K562 (cell line): ENCODE measurements around the gene RNF151. TPM values are rescaled to one million over a fixed set of nuclear protein-coding genes. Genes with fewer than 3 reads are reported as not detected.

Experiments used
- E2F4 ChIP-seq: sonication (generic); formaldehyde crosslinking; IDR thresholded peaks from 2 replicates; pipeline ENCODE4 v1.8.0; 2022; ENCODE audit warnings: mild to moderate bottlenecking, low read depth, missing genetic modification reagents
- GABPB1 ChIP-seq: sonication (generic); formaldehyde crosslinking; IDR thresholded peaks from 2 replicates; pipeline ENCODE4 v1.8.0; 2022; ENCODE audit warnings: mild to moderate bottlenecking, missing genetic modification reagents
- MCM3 ChIP-seq: fragments of 450-650 bp; IDR thresholded peaks from 2 replicates; pipeline ENCODE4 v1.6.1; 2016
- MYBL2 ChIP-seq, 2 experiments: fragments of 450-650 bp in 1 of 2; sonication (generic) in 1 of 2; formaldehyde crosslinking in 1 of 2; IDR thresholded peaks; 2 replicates each; pipeline versions ENCODE4 v1.6.1 to v1.8.1; 2017 to 2022; ENCODE audit warnings: borderline replicate concordance in 1 of 2, inconsistent platforms in 1 of 2, low read depth in 1 of 2, mild to moderate bottlenecking in 1 of 2, missing genetic modification reagents in 1 of 2, moderate library complexity in 1 of 2
- PHB ChIP-seq: fragments of 250-450 bp; sonication (Bioruptor Pico); IDR thresholded peaks from 2 replicates; pipeline ENCODE4 v1.5.0; 2021
- RBM17 ChIP-seq: fragments of 200-400 bp; formaldehyde crosslinking; IDR thresholded peaks from 2 replicates; pipeline ENCODE4 v1.6.1; 2017; ENCODE audit warnings: low read depth, mild to moderate bottlenecking, low read length, borderline replicate concordance
- SREBF2 ChIP-seq: sonication (generic); formaldehyde crosslinking; IDR thresholded peaks from 2 replicates; pipeline ENCODE4 v1.4.0; 2020; ENCODE audit warnings: mild to moderate bottlenecking, missing genetic modification reagents
- UBTF ChIP-seq, 2 experiments: IDR thresholded peaks; 2 replicates each; pipeline ENCODE4 v1.6.1; 2012; ENCODE audit warnings: improper control_type of control experiment in 2 of 2, low read depth in 2 of 2, low read length in 2 of 2, borderline replicate concordance in 1 of 2
- ZNF224 ChIP-seq: sonication (generic); formaldehyde crosslinking; IDR thresholded peaks from 2 replicates; pipeline ENCODE4 v1.8.0; 2022; ENCODE audit warnings: mild to moderate bottlenecking, missing genetic modification reagents
- ZNF277 ChIP-seq: fragments of 250-450 bp; sonication (Bioruptor Pico); IDR thresholded peaks from 2 replicates; pipeline ENCODE4 v1.8.0; 2022; ENCODE audit warnings: inconsistent platforms, mild to moderate bottlenecking, moderate library complexity, borderline replicate concordance
- ZNF384 ChIP-seq: IDR thresholded peaks from 2 replicates; pipeline ENCODE4 v1.6.1; 2012; ENCODE audit warnings: low read depth, low read length, improper control_type of control experiment
- polyA plus RNA-seq, 8 experiments: library from polyadenylated mRNA; depleted of rRNA in 4 of 8; stranded (reverse) in 5 of 8; unstranded in 3 of 8; fragments of >200 nt; fragmentation: Nextera tagmentation in 2 of 8; fragmentation: Illumina TruSeq in 1 of 8; extraction: Ambion mirVana in 2 of 8; extraction: Trizol in 1 of 8; gene quantifications; 2 replicates each; pipeline versions ENCODE4 v1.2.1 to v1.2.3, GENCODE V29; 2011 to 2014; ENCODE audit warnings: inconsistent platforms in 1 of 8, missing spikeins in 1 of 8
- total RNA-seq, 7 experiments: library from RNA; depleted of rRNA in 6 of 7; stranded (reverse); fragments of >200 nt in 6 of 7; fragmentation: Illumina TruSeq in 2 of 7; extraction: Trizol in 2 of 7; gene quantifications; 2 replicates each; pipeline versions ENCODE4 v1.2.1 to v1.2.3, GENCODE V29; 2011 to 2021; ENCODE audit warnings: low replicate concordance in 1 of 7
- TF ChIP-seq, protein P1 (sequence below), 2 experiments: fragments of 450-650 bp in 1 of 2; sonication (generic) in 1 of 2; formaldehyde crosslinking in 1 of 2; IDR thresholded peaks in 1 of 2; conservative IDR thresholded peaks in 1 of 2; 2 replicates each; pipeline versions ENCODE4 v1.6.1 to v1.8.1; 2016 to 2023; ENCODE audit warnings: mild to moderate bottlenecking in 2 of 2, moderate library complexity in 2 of 2, inconsistent platforms in 1 of 2, missing genetic modification reagents in 1 of 2

RNF151 gene
- total and polyA plus RNA-seq, 9 of the 15 experiments (the other 6 are each of a cell fraction or from before 2014, with no cell fraction given): not detected

GRCh38 chr16:1991948-1992703 is 25.5 kb downstream of the RNF151 start (continued):
- TF ChIP-seq, protein P1, sequence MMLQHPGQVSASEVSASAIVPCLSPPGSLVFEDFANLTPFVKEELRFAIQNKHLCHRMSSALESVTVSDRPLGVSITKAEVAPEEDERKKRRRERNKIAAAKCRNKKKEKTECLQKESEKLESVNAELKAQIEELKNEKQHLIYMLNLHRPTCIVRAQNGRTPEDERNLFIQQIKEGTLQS (IDR thresholded peaks at IDR 0.05): no peak
- TF ChIP-seq, protein P1 (CRISPR knock-in tag; conservative IDR thresholded peaks at IDR 0.05): no peak
- TF ChIP-seq SREBF2 (CRISPR knock-in tag) (no peak), PHB (CRISPR knock-in tag) (no peak), MCM3 (no peak), E2F4 (0 out of 2 replicates have a peak, but pooled peaks have one; percentile 41), RBM17 (no peak), ZNF224 (CRISPR knock-in tag) (peak; percentile 76; the same call in 1 of the 2 replicates), GABPB1 (CRISPR knock-in tag) (peak; percentile 74), MYBL2 (IDR thresholded peaks at IDR 0.05; ENCODE audit: low read depth) (no peak), MYBL2 (CRISPR knock-in tag; IDR thresholded peaks at IDR 0.05; ENCODE audit: borderline replicate concordance) (no peak), UBTF (IDR thresholded peaks at IDR 0.05; ENCODE audit: borderline replicate concordance in 1 of 2, low read depth in 2 of 2, low read length in 2 of 2) (peak in 1 of 2 experiments; percentile 75; a peak in 1 of 4 replicates), ZNF277 (CRISPR knock-in tag) (no peak), ZNF384 (no peak)
